Measurements from ENCODE around the gene MSTN.

The MSTN gene

DNA sequence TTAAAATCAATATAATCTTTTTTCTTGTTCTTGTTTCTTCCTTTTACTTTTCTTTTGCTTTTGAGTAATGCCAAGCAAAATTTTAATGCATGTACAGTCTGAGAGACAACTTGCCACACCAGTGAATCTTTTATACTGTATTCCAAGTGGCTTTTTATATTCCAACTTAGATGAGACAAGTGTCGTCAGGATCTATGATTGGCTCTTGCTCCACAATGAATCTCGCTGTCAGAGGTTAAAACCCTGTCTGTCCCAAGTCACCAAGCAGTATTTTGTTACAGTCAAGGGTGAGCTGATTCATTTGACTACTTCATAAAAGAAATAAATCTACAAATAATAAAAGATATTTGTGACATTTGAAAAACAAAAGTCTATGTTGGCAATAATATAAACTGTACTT, at the start of gene MSTN:
Gene MSTN (minus strand): TSS at position 129 of the 400 bp plus-strand sequence. CDS start 133 bp downstream, outside the sequence.
- no peak for DNase-seq

DNA sequence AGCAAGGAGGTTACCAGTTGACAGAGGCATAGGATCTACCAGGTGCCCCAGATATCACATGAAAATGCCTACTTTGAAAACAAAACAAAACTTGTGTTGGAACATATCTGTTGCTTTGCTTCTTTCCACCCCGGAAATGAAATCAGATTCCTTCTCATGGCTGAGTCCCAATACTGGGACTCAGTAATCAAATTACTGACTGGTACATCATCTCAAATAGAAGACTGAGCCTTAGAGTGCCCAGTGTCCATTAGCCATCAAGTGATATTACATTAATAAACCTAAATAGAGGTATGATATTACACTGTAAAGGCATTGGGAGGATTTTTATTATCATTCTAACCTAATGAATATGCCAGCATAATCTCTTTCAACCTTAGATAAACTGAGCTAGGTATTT, 48.6 kb upstream of the MSTN start:
- DNase-seq: no peak

DNA sequence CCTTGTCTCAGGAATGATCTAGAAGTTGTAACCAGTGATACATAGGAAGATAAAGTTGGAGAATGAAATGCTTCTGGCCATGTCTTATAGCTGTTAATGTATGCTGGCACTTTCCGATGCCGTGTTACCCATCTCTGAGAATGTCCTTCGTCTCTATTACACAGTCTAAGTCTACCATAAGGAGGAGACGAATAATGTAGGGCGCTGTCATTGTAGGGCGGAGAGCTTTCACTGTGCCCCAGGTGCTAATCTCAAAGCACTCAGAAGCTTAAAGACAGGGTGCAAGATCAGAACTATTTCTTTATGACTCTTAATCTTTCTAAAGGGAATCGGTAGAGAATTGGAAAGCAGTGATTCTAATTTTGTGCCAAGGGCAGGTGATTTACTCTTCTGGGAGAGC, 48.2 kb upstream of the MSTN start:
- DNase-seq: no peak

DNA sequence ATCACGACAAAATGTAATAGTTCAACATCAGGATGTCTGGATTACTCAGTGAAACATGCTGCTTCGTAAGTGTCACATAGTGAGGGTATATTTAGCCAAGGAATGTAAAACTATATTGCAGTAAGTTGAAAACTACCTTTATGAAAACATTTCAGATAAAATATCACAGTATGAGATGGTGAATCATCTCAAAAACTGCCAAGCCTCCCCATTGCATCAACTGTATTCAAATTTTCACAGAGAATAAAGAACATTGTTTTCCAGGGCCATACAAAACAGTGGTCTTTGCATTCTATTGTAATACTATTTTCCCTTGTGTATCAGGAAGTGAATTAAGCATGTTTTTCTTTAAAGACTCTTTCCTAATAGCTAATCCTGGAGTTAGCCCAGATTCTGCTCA, 47.6 kb upstream of the MSTN start:
- no peak for DNase-seq

DNA sequence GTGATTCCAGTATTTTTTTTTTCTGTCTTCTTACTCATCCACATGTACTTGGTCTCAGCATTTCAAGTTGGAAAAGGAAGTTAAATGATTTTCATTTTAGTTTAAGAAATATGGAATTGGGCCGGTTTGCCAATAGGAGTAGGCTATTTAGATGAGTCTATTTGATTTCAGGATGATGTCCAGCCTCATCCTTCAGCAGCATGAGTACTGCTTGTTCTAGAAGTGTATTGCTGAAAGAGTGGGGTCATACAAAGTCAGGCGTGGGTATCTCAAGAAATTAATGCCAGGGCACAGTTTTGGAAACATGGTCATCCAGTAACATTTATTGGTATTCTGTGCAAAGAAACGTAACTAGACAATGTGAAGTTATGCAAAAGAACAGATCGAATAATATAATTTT, 44.9 kb upstream of the MSTN start:
- no peak for DNase-seq

DNA sequence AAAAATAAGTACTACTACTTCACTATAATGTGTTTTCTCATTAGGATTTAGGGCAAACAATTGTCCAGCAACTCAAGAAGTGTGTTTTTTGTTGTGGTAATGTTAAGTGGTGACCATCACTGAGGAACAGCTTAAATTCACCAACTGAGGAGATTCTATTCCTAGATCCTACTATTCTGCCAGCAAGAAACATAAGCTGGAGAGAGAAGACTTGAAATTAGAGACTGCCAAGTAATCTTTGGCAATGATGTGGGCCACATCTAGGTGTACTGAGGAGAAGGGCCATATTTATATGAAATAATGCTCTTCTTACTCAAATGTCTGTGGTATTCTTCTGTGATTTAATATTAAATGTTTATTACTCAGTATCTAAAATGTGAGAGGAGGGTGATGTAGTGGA, 44.3 kb upstream of the MSTN start:
- DNase-seq: no peak

DNA sequence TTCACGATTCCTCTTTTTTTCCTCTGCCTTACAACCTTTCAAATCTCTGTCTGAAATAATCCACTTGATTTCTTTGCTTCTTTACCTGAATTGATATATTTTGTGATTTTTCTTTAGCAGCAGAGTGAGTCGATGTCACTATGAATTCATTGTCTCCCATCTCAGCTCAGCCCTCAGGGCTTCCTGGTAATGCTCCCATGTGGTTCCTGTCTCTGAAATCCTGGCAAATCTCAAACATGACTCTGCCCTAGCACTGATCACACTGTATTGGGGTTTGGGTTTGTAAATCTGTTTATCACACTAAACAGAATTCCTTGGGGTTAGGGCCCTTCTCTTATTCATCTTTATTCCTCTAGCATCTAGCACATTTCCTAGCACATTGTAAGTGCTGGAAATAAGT, 43.0 kb upstream of the MSTN start:
- no peak for DNase-seq

DNA sequence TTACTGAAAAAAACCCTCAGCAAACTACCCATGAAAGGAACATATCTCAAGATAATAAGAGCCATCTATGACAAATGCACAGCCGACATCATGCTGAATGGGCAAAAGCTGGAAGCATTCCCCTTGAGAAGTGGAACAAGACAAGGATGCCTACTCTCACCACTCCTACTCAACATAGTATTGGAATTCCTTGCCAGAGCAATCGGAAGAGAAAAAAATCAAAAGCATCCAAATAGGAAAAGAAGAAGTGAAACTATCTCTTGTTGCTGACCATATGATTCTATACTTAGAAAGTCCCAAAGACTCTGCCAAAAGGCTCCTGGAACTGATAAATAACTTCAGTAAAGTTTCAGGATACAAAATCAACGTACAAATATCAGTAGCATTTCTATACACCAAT, 40.6 kb upstream of the MSTN start:
- no peak for DNase-seq

DNA sequence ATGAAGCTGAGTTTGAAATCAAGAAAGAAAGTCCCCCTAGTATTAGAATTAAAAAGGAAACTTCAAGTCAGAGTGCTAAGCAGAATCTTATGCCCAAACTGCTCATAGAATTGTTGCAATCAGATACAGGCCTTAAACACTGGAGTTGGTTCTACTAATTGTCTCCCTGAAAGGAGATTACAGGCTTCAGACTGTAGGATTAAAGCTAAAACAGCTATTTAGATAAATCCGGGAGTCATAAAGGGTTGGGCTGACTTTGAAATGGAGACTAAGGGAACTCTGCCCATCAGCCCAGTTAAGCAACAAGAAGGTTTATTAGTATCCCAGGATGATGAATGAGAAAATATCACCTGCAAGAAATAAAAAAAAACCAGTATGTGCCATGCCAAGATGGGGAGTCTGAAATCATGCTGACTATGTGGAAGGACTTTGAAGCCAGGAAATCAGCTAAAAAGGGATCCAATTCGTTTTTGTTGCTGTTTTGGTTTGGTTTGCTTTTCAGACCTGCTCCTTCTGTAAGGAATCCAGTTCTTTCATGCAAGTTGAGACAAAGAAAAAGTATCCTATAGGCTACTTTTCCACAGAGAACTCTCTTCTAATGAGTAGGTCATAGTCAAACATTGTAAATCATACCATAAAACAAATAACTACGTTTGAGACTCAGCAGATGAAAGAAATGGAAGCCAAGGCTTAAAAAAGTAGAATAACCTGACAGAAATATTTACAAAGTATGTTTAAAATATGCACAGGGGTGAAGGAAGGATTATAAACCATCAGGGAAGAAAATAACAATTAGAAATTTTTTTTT, 37.6 kb upstream of the MSTN start:
- no peak for DNase-seq

DNA sequence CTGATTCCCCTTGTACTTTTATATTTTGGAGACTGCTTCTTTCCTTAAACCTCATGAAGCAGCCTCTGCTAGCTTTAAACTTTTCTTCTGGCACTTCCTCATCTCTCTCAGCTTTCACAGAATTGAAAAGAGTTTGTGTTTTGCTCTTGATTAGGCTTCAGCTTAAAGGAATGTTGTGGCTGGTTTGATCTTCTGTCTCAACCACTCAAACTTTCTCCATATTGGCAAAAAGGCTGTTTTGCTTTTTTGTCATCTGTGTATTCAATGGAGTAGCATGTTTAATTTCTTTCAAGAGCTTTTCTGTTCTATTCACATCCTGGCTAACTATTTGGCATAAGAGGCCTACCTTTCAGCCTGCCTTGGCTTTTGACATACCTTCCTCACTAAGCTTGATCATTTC, 36.3 kb upstream of the MSTN start:
- DNase-seq: no peak

DNA sequence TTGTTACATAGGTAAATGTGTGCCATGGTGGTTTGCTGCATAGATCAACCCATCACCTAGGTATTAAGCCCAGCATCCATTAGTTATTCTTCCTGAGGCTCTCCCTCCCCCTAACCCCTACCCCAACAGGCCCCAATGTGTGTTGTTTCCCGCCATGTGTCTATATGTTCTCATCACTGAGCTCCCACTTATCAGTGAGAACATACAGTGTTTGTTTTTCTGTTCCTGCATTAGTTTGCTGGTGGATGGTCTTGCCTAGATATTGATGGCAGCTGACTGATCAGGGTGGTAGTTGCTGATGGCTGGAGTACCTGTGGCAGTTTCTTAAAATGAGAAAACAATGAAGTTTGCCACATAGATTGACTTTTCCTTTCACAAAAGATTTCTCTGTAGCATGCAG, 34.6 kb upstream of the MSTN start:
- DNase-seq: no peak

DNA sequence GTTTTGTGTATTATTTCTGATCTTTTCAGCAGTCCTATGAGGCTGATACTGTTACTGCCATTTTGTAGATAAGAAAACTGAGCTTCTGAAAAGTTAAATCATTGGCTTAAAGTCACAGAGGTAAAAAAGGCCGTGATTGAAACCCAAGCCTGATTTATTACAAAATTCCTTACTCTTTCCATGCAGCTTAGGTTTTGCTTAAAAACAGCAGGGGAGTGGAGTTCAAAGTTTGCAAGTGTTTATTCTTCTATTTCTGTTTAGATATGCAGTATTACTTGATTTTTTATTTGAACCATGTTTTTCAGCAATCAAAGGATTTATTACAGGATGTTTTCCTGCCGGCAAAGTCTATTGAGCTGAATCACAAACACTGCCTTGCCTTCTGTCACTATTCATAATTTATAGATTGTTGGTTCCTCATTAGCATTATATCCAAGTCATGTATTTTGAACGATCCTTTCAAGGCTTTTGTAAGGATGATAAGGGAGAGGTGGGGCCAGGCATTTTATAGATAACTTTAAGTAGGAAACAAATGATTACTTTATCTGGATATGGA, 31.9 kb upstream of the MSTN start:
- DNase-seq: no peak

DNA sequence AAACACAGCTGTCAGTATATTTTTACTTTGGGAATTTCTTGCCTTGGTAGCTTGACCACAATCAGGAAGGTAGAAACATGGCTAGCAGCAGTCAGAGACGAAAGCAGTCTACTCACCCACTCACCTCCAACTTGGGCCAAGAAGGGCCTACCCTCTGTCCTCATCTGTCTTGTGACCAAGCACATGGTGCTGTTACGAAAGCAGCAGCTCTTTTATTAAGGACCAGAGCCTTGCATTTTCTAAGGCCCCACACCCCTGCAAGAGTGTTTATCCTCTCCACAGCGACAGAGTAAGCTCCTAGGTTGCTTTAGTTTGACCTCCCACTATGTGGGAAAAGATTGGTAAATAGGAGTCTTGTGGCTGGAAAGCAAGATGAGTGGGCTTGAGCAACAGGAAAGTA, 31.3 kb upstream of the MSTN start:
- no peak for DNase-seq

DNA sequence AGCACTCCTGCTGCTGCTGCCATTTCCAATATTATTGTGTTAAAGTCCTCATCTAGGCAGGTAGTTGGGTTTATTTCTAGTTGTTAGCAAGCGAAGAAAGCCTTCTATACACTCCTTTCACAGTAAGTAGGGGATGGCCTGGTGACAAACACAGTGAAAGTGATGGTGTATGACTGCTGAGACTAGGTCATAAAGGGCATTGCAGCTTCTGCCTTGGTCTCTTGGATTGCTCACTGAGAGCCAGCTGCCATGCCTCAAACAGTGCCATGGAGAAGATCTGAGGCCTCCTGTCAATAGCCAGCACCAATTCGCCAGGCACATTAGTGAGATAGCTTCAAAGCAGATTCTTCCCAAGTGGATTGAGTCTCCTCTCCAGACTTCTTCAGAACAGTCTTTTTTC, 27.6 kb upstream of the MSTN start:
- DNase-seq: no peak

DNA sequence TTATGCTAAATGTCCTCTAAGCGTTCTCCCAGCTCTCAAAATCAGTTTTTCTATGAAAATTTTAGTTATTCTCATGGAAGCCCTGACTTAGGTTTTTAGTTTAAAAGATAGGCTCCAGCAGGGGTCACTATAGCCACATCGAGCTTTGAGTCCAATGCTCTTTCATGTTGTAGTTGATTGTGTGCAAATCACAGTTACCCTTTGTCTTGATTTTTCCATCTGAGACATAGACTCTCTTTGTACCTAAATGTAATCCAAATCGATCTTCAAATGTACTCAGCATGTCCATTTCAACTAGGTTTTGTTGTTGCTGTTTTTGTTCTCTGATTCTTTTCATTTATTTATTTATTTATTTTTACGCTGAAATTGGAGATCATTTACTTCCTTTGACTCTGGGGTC, 26.4 kb upstream of the MSTN start:
- peak; percentile 69 for DNase-seq

DNA sequence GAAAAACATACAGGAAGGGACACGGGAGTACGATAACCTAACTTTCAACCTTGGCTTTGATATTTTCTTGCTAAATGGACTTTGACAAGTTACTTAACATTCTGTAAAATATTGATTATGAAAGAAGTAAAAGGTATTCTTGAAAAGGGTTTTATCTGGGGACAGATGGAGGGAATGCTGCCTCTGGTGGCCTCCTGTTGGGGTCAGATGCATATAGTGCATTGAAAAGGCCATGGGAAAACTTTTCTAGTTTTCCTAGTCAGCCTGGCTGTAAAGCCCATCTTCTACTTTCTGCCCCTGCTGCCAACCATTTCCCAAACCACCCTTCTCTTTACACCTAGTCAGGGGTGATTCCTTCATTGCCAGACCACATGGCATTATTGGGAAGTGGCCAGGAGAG, 22.2 kb upstream of the MSTN start:
- no peak for DNase-seq

DNA sequence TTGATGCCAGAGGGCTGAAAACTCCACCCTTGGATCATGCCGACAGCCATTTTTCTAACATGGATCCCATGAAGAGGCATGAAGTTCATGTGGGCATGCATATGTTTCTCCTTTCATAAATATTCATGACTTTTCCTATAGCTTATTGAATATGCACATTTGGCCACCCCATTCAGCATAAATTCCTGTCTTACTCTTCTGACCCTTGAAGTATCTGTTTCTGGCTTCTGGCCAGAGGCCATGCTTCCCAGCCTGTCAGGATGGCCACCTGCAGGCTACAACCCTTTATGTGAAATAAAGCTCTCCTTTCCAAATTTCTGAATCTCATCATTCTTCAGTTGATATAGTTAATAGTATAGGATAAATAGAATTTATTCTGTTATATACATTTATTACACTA, 19.6 kb upstream of the MSTN start:
- no peak for DNase-seq

DNA sequence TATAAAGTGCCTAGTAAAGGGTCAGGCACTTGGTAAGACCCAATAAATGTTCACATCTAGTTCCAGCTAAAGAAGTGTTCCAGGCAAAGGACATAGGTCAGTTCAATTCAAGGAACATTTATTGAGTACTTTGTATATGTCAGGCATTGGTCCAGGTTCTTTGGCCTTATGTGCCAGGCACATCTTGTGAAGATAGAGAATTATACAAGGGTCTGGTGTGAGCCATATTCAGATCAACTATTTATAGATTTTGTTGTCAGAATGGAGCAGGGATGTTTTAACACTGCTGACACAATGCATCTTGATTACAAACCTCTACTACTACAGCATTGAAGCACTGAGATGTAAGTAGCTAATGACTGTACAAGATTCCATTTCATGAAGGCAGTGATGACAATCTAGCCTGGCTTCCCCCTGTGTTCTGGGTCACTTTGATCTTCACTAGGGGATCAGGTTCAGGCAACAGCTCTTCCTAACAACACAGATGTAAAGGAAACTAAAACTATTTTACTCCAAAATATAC, 18.1 kb upstream of the MSTN start:
- DNase-seq: no peak

DNA sequence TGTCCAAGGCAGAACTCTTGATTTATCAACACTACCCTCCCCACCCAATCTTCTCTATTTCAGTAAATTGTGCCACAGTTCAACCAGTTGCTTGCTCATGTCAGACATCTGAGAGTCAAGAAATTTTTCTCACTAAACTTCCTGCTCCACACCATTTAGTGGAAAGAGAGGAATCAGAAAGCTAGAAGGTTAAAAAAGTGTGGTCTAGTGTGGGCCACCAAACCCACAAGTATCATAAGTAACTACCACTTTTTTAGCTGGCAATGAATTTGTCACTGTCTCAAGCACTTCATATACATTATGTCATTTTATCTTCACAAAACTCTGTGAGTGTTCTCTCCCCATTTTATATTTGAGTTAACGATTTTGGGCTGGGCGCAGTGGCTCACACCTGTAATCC, 16.6 kb upstream of the MSTN start:
- no peak for DNase-seq

DNA sequence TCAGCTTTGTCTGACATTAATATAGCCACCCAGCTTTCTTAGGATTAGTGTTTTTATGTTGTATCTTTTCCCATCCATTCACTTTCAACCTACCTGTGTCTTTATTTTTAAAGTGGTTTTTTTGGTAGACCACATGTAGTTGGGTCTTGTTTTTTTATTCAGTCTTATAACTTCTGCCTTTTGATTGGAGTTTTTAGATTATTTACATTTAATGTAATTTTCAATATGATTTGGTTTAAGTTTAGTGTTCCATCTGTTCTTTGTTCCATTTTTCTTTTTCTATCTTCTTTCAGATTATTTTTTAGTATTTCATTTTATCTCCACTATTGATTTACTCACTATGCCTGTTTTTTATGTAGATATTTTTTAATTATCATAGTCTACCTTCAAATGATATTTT, 13.1 kb upstream of the MSTN start:
- DNase-seq: no peak

DNA sequence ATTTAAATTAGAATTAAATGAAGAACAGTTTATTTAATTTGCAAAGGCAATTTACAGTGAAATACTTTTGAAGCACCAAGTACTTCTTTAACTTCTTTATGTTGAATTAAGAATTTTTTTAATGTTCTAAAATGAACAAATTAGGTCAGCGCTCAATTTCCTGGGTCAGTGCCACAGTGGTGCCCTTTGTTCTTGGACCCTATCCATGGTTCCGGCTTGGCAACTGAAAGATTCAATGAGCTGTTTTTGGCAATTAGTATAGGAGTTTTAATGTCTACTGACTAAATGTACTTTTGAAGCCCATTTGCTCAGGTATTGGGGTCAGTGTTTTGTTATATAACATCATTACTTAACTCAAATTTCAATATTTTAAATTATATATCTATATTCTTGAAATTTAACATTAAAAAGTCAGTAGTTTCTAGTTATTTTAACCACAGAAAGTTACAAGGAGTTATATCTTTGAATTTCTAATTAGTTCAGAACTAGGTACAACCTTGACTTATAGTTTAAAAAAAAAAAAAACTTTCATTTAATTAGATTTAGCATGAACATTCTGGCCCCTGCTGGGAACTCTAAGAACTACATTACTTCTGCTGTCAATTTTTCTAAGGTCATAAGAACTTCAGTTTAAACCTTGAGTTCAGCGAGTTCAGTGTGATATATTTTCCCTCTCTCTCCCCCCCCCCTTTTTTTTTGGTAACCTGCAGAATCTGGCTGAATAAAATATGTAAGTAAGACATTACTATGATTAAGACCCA, 7.6 kb upstream of the MSTN start:
- DNase-seq: peak; percentile 59

DNA sequence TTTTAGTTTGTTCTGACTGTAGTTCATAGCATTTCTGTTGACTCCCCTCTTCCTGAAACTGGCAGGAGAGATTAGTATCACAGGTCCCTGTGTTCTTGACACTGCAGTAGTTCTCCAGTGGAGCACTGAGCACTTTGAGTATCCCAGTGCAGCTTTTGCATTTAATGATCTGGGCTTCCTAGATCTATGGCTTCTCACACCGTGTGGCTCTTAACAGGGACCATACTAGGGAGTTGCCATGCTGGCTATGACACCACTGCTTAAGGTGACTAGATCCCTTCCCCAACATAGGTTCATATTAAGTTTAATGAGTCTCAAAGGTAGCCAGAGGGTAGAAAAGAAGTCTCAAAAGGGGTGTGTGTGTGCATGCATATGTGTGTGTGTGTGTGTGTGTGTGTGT, 6.2 kb upstream of the MSTN start:
- DNase-seq: no peak

DNA sequence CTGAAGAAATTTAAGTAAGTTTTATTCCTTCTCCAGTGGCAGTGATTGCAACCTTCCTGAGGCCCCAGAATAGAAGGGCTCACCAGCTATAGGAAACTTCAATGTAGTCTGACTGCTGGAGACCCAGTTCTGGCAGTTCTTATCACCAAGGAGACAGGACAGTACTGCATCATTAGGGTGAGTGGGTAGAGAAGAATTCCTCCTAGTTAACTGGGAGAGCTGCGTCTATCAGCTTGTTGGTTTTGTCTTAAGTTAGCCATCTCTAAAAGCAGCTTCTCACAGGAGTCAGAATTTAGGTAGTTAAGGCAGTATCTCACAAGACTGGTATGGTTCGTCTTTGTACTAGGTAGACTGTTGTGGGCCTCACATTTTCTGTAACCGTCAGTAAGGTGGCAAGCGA, 3.3 kb upstream of the MSTN start:
- no peak for DNase-seq

DNA sequence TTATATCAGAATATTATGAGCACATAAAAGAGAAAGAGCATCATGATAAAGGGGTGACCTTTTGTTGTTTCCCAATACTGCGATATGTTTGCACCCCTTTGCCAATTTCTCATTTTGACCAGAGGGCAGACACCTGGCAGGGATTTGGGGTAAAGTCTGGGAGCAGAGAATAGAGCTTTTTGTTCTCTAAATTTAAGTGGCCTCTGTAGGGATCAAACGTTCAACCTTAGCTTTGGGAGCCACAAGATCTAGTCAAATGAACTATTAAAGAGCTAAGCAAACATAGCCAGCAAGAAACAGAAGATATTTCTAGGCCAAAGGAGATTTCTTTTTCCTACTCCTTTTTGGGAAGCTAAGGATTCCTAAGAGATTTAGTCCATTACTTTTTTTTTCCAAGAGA, 1.1 kb upstream of the MSTN start:
- DNase-seq: no peak
